ENCODE results near the gene ATXN1. TPM values are rescaled to one million over a fixed set of nuclear protein-coding genes. Genes with fewer than 3 reads are reported as not detected.

ATXN1 gene
- total RNA-seq, 1 donor from 2014 or later = 107 TPM

DNA sequence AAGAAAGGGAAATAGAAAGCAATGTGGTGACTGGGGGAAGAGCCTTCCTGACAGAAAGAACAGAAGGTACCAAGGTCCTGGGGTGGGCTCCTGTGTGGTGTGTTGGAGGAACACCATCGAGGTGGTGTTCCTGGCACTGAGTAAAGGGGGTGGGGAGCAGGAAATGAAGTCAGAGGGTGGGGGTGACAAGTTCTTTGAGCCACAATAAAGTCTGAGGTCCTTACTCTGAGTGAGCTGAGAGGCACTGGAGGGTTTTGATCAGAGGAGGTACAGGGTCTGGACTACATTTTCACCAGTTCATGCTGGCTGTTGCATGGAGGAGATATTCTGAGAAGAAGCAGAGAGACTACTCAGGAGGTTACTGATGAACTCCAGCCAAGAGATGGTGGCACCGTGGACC is 324.7 kb downstream of the ATXN1 start:
- peaks cover 46% of the 10 kb centered on the region for H3K36me3 Mint-ChIP-seq (ENCODE audit: low read depth)
- peak overlapping the region; percentile 90 for H3K27ac Mint-ChIP-seq

GRCh38 chr6:16434885-16435284 is 326.4 kb downstream of the ATXN1 start:
- Mint-ChIP-seq H3K27ac (peak overlapping the region; percentile 85), H3K9me3 (peaks cover 7% of the 10 kb centered on the region), H3K4me3 (peak overlapping the region; percentile 43), H3K27me3 (ENCODE audit: insufficient read depth) (no peaks in the 10 kb centered on the region), H3K36me3 (ENCODE audit: low read depth) (peaks cover 50% of the 10 kb centered on the region), H3K4me1 (ENCODE audit: low read depth) (peaks cover 82% of the 10 kb centered on the region)
- DNase-seq (ENCODE audit: low spot score) = no peak
- intact Hi-C loops (cut with micrococcal nuclease) = no loop called here

More for the DNA sequence above, 324.7 kb downstream of the ATXN1 start:
- Mint-ChIP-seq H3K4me1 (ENCODE audit: low read depth) (peaks cover 86% of the 10 kb centered on the region), H3K9me3 (peaks cover 7% of the 10 kb centered on the region), H3K27me3 (ENCODE audit: insufficient read depth) (no peaks in the 10 kb centered on the region), H3K4me3 (peak overlapping the region; percentile 82)
- intact Hi-C loops (cut with micrococcal nuclease) = no loop called here
- DNase-seq (ENCODE audit: low spot score) = peak; percentile 38

DNA sequence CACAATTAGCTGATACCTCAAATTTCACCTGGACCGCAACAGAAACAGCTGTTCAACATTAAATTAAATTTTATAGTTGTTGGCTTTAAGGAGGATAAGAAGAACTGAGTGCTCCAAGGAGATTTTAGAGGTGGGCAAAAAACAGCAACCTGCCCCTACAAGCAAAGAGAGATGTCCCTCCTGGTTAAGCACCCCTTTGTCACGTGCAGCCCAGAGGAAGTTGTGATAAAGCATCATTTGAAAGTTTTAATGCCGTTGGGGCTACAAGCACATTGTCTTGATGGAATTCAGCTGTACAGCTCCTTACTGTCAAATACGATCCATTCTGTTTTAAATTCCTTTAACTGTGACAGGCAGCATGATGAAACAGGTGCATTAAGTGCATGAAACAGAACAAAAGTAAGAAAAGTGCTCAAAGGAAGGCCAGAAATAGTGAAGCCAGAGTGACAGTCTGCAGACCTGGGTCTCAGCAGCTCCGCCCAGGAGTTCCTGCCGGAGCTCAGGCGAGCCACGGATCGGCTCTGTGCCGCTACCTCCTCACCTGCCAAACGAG is 327.8 kb downstream of the ATXN1 start:
- no peak overlapping the region for H3K4me3 Mint-ChIP-seq

GRCh38 chr6:16432075-16433032 is 328.9 kb downstream of the ATXN1 start:
- no peak for DNase-seq (ENCODE audit: low spot score)
- H3K27me3 Mint-ChIP-seq (ENCODE audit: insufficient read depth) = no peaks in the 10 kb centered on the region
- H3K4me3 Mint-ChIP-seq = no peak overlapping the region
- peaks cover 51% of the 10 kb centered on the region for H3K36me3 Mint-ChIP-seq (ENCODE audit: low read depth)
- H3K4me1 Mint-ChIP-seq (ENCODE audit: low read depth) = peaks cover 68% of the 10 kb centered on the region
- H3K9me3 Mint-ChIP-seq = peaks cover 7% of the 10 kb centered on the region
- peak overlapping the region; percentile 2 for H3K27ac Mint-ChIP-seq
- intact Hi-C loops (cut with micrococcal nuclease) = loop anchor here (1.0 kb wide), 1 partner anchor 11 kb away; no protein-coding TSS in a partner anchor

More for the DNA sequence above, 327.8 kb downstream of the ATXN1 start:
- Mint-ChIP-seq H3K27ac (peak overlapping the region; percentile 49), H3K27me3 (ENCODE audit: insufficient read depth) (no peaks in the 10 kb centered on the region), H3K9me3 (peaks cover 7% of the 10 kb centered on the region), H3K4me1 (ENCODE audit: low read depth) (peaks cover 78% of the 10 kb centered on the region), H3K36me3 (ENCODE audit: low read depth) (peaks cover 54% of the 10 kb centered on the region)
- intact Hi-C loops (cut with micrococcal nuclease) = no loop called here
- DNase-seq (ENCODE audit: low spot score) = no peak

- no peak for DNase-seq (ENCODE audit: low spot score)
- peaks cover 67% of the 10 kb centered on the region for H3K4me1 Mint-ChIP-seq (ENCODE audit: low read depth)
- intact Hi-C loops (cut with micrococcal nuclease) = no loop called here
- peaks cover 45% of the 10 kb centered on the region for H3K36me3 Mint-ChIP-seq (ENCODE audit: low read depth)
- H3K27me3 Mint-ChIP-seq (ENCODE audit: insufficient read depth) = no peaks in the 10 kb centered on the region
- no peak overlapping the region for H3K27ac Mint-ChIP-seq
- H3K4me3 Mint-ChIP-seq = no peak overlapping the region
- peaks cover 7% of the 10 kb centered on the region for H3K9me3 Mint-ChIP-seq
Observed at GRCh38 chr6:16431106-16431505, 330.2 kb downstream of the ATXN1 start.

DNA sequence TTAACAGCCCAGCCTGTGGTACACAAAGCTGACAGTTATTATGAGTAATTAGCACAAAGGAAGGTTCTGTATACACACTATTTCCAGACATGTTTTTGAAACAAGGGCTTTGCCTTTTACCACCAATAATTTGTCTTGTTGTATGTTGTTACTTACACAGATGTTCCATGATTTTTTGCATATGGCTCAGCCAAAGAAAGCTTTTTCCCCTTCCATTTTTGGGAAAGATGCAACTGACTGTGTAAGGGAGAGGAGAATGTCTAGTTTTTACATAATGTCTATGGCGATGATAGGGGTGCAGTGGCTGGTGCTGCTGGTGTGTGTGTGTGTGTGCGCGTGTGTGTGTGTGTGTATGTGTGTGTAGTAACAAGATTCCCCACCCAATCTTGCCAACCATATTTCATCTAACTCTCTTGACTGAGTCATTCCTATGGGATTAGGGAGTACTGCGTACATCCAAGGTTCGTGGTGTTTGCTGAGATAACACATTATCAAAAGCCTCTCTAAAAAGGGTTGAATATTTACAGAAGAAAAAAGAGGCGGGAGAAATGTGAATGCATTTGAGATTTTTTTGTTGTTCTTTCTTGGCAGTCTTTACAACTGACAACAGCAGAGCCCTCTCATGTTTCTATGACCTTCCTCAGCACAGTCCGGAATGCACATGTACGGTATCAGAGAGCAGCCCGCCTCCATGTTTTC is 330.7 kb downstream of the ATXN1 start:
- Mint-ChIP-seq H3K27me3 (ENCODE audit: insufficient read depth) (no peaks in the 10 kb centered on the region), H3K4me1 (ENCODE audit: low read depth) (peaks cover 70% of the 10 kb centered on the region), H3K9me3 (peaks cover 7% of the 10 kb centered on the region), H3K36me3 (ENCODE audit: low read depth) (peaks cover 50% of the 10 kb centered on the region), H3K27ac (no peak overlapping the region), H3K4me3 (no peak overlapping the region)
- no peak for DNase-seq (ENCODE audit: low spot score)
- intact Hi-C loops (cut with micrococcal nuclease) = no loop called here

- DNase-seq (ENCODE audit: low spot score) = no peak
- Mint-ChIP-seq H3K4me3 (no peak overlapping the region), H3K27me3 (ENCODE audit: insufficient read depth) (no peaks in the 10 kb centered on the region), H3K4me1 (ENCODE audit: low read depth) (peaks cover 63% of the 10 kb centered on the region), H3K27ac (no peak overlapping the region), H3K36me3 (ENCODE audit: low read depth) (peaks cover 45% of the 10 kb centered on the region), H3K9me3 (no peaks in the 10 kb centered on the region)
- intact Hi-C loops (cut with micrococcal nuclease) = no loop called here
Observed at GRCh38 chr6:16429669-16430068, 331.6 kb downstream of the ATXN1 start.

DNA sequence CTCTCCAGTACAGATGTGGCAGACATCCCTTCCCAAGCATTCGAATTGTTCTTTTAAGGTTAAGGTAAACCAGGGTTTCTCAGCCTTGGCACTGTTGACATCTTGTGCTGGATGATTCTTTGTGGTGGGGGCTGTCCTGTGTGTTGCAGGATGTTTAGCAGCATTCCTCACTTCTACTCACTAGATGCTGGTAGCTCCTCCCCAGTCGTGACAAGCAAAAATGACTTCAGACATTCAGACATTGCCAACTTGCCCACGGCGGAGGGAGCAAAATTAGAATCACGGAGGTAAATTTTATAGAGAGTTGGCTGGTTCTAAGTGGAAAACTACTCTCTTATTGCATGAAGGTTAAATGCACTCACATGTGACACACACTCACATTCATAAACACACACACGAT is 334.1 kb downstream of the ATXN1 start:
- intact Hi-C loops (cut with micrococcal nuclease) = no loop called here
- Mint-ChIP-seq H3K36me3 (ENCODE audit: low read depth) (peaks cover 40% of the 10 kb centered on the region), H3K27ac (no peak overlapping the region), H3K4me3 (no peak overlapping the region), H3K4me1 (ENCODE audit: low read depth) (peaks cover 57% of the 10 kb centered on the region), H3K9me3 (no peaks in the 10 kb centered on the region), H3K27me3 (ENCODE audit: insufficient read depth) (no peaks in the 10 kb centered on the region)
- DNase-seq (ENCODE audit: low spot score) = no peak

DNA sequence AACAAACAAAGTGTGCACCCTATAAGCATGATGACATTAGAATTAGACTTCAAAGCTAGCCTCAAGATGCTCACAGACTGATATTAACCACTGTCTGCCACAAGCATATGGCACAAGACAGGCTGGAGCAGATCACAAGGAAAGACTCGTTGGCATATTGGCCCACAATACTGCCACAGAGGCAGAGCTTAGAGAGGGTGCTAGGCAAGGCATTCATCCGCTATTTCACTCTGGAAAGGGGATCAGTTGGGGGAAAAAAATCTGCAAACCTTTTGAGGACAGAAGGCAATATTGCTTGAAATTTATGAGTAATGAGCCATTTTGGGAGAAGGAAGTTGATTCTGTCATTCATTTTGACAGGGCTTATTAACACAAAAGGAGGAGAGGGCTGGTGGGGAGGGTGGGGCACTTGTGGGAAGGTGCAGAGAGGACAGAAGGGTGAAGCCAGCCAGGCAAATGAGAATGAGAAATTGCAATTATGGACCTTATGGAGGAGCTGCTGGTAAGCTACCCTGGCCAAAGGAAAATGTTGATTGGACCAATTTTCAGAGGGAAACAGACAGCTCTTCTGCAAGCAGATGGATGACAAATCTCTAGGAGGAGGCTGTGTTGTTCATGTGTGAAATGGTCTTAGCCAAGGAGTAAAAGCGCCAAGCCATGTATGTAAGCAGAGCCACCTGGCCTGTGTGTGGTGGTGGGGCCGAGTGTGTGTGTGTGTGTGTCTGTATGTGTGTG is 335.2 kb downstream of the ATXN1 start:
- Mint-ChIP-seq H3K4me3 (no peak overlapping the region), H3K9me3 (no peaks in the 10 kb centered on the region), H3K4me1 (ENCODE audit: low read depth) (peaks cover 59% of the 10 kb centered on the region), H3K36me3 (ENCODE audit: low read depth) (peaks cover 34% of the 10 kb centered on the region), H3K27me3 (ENCODE audit: insufficient read depth) (no peaks in the 10 kb centered on the region), H3K27ac (peak overlapping the region; percentile 14)
- intact Hi-C loops (cut with micrococcal nuclease) = no loop called here
- DNase-seq (ENCODE audit: low spot score) = no peak

DNA sequence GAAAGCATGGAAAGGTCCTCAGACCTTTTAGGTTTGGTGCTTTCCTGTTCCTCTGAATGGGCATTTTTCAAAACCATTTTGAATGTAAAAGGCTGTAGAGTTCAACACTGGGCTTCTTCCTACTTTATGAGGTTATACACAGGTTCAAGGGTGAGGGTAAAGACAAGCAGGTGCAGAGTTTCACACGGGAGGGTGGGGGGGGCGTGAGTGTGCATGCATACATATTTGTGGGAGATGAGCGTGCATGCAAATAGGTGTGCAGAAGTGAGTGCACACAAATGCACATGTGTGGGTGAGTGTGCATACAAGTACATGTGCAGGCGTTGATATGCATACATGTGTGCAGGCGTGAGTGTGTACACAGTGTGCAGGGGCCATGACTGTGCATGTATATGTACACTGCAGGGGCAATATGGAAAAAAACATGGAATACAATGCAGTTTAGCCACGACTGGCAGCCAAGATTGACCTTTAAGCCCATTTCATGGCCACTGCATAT is 339.7 kb downstream of the ATXN1 start:
- Mint-ChIP-seq H3K36me3 (ENCODE audit: low read depth) (peaks cover 22% of the 10 kb centered on the region), H3K4me1 (ENCODE audit: low read depth) (peaks cover 66% of the 10 kb centered on the region)

DNA sequence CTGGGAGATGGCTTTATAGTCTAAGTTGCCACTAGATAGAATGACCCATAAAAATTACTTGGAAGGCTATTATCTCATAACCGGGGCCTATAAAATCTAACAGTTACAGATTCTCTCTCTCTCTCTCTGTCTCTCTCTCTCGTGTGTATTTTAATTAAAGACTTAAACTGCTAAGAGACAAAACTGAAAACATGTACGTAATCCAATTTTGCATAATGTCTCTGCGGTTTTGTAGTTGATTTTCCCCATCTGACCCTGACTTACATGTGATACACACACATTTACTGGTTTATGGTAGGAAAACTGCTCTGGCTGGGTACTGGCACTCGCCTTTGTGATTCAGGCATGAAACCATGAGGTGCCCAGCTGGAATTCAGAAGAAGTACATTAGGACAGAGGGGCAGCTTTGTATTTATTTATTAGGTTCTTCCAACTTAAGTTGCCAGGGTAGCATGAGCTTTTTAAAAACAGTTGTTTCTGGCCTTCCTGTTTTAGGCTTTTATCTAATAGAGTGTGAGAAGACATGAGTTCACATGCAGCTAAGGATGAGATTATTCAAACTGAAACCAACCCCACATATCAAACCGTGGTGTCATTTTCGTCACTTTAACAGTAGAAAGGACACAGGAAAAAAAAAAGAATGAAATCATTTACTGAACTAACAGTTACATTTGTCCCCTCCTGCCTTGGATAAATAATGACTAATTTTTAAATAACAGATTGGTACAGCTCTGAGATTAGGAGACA is 340.4 kb downstream of the ATXN1 start:
- H3K36me3 Mint-ChIP-seq (ENCODE audit: low read depth) = peaks cover 22% of the 10 kb centered on the region
- DNase-seq (ENCODE audit: low spot score) = peak; percentile 47
- peak overlapping the region; percentile 95 for H3K27ac Mint-ChIP-seq
- no peaks in the 10 kb centered on the region for H3K9me3 Mint-ChIP-seq
- intact Hi-C loops (cut with micrococcal nuclease) = loop anchor here (1.0 to 5.0 kb wide), 18 partner anchors 8 to 530 kb away; no protein-coding TSS in a partner anchor
- H3K27me3 Mint-ChIP-seq (ENCODE audit: insufficient read depth) = no peaks in the 10 kb centered on the region
- peaks cover 63% of the 10 kb centered on the region for H3K4me1 Mint-ChIP-seq (ENCODE audit: low read depth)
- peak overlapping the region; percentile 73 for H3K4me3 Mint-ChIP-seq

More for the DNA sequence above, 339.7 kb downstream of the ATXN1 start:
- H3K27ac Mint-ChIP-seq = peak overlapping the region; percentile 95
- intact Hi-C loops (cut with micrococcal nuclease) = loop anchor here (1.0 to 5.0 kb wide), 14 partner anchors 8 to 345 kb away; no protein-coding TSS in a partner anchor
- no peaks in the 10 kb centered on the region for H3K27me3 Mint-ChIP-seq (ENCODE audit: insufficient read depth)
- no peak for DNase-seq (ENCODE audit: low spot score)
- peak overlapping the region; percentile 73 for H3K4me3 Mint-ChIP-seq
- H3K9me3 Mint-ChIP-seq = no peaks in the 10 kb centered on the region

Measured in activated T-helper 1 cell treated with anti-CD3 and anti-CD28 coated beads, Interleukin-12 subunit alpha, Interleukin-12 subunit beta, Interleukin-2, Interleukin-4 antibody, amounts not matched to agents 30 ng/mL and 10 ng/mL and 1 ng/mL, durations not matched to agents 14 hours and 24 hours and 36 hours (primary cell).